ENCODE results near the gene RABGGTA. TPM values are rescaled to one million over a fixed set of nuclear protein-coding genes. Genes with fewer than 3 reads are reported as not detected.

Gene RABGGTA
- total and polyA plus RNA-seq, 2 experiments from 2014 or later = 17.6 to 20.7 TPM

DNA sequence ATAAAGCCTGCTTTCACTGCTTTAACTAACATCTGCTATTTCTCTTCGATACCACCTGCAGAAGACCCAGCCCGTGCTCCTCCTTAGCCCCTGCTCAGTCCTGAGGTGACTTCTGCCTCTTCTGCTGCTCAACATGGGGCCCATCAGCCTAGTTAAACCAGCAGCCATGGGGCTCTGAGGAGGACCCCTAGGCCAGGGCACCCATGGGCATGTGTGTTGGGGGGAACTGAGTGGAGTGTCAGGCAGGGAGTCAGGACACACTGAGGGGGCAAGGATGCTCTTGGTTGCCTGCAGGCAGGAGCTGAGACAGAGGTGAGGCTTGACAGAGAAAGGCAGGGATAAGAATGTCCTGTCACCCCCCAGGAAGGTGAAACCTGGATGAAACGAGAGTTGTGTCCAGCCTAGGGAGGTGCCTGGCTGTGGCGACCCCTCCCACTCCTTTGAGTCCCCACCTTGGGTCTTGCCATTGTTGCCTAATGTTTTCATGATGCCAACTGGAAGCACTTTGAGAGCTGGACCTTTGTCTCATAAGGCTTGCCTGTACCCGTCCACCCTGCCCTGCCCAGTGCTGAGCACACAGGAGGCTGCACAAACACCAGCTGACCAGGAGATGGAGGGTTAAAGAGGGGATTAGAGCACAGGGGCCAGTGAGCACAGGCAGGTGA lies 12.5 kb upstream of the RABGGTA start:
- no peaks in the 10 kb centered on the region; the same call in 2 of the 3 replicates for H3K36me3 Mint-ChIP-seq (ENCODE audit: low read depth)
- TF ChIP-seq STAT1 (IDR thresholded peaks at IDR 0.05; ENCODE audit: unreplicated experiment) (no peak), POLR2AphosphoS5 (IDR thresholded peaks at IDR 0.05; ENCODE audit: low read depth) (no peak)
- H3K4me1 Mint-ChIP-seq = no peaks in the 10 kb centered on the region; the same call in 2 of the 3 replicates
- H3K4me2 ChIP-seq = no peak overlapping the region
- H3K9me3 Mint-ChIP-seq = no peaks in the 10 kb centered on the region
- no peak overlapping the region for H3K4me3 ChIP-seq
- H3K27me3 ChIP-seq (ENCODE audit: insufficient read depth) = no peaks in the 10 kb centered on the region
- H3F3A ChIP-seq (replicated peaks; ENCODE audit: low read depth) = no peaks in the 10 kb centered on the region
- no peaks in the 10 kb centered on the region for H3K36me3 ChIP-seq (ENCODE audit: insufficient read depth)
- H3K27ac ChIP-seq (ENCODE audit: low read depth) = no peak overlapping the region
- no peaks in the 10 kb centered on the region for H3K79me2 ChIP-seq (replicated peaks; ENCODE audit: insufficient read depth)
- H3K4me1 ChIP-seq (ENCODE audit: insufficient read depth) = no peaks in the 10 kb centered on the region
- no peak for ATAC-seq
- no peak overlapping the region for H2AFZ ChIP-seq
- H3K27ac Mint-ChIP-seq = no peak overlapping the region
- H3K9me2 ChIP-seq (ENCODE audit: insufficient read depth) = no peaks in the 10 kb centered on the region
- no peaks in the 10 kb centered on the region; the same call in 1 of the 2 replicates for H4K20me1 ChIP-seq (replicated peaks; ENCODE audit: insufficient read depth)
- peaks cover 14% of the 10 kb centered on the region for H3K27me3 Mint-ChIP-seq (ENCODE audit: insufficient read depth, low read depth, poor library complexity)
- no peak for DNase-seq (ENCODE audit: low spot score)
- H3K4me3 Mint-ChIP-seq = no peak overlapping the region

DNA sequence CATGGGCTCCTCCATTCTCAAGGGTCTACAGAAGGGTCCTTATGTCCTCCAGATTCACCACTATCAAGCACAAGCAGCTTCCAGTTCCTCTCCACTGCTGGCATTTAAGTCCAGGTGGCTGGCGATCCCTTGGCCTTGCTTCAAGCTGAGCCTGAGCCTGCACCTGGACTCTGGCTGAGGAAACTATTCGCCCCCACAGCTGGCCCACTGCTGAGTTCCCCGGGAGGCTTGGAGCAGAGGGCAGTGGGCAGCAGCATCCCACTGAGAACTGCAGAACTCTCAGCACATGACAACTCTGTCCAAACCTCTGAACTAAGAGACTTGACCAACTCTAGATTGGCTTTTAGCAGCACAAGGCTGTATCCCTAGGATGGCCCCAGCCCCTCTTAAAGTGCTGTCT lies 11.3 kb upstream of the RABGGTA start:
- H3K4me3 ChIP-seq = no peak overlapping the region
- Mint-ChIP-seq H3K9me3 (no peaks in the 10 kb centered on the region), H3K36me3 (ENCODE audit: low read depth) (no peaks in the 10 kb centered on the region; the same call in 2 of the 3 replicates), H3K27ac (no peak overlapping the region), H3K27me3 (ENCODE audit: insufficient read depth, low read depth, poor library complexity) (peaks cover 14% of the 10 kb centered on the region), H3K4me3 (no peak overlapping the region; the same call in 2 of the 3 replicates), H3K4me1 (no peaks in the 10 kb centered on the region; the same call in 2 of the 3 replicates)
- H3K27me3 ChIP-seq (ENCODE audit: insufficient read depth) = no peaks in the 10 kb centered on the region
- H3K27ac ChIP-seq (ENCODE audit: low read depth) = no peak overlapping the region
- no peaks in the 10 kb centered on the region for H3K36me3 ChIP-seq (ENCODE audit: insufficient read depth)
- H4K20me1 ChIP-seq (replicated peaks; ENCODE audit: insufficient read depth) = no peaks in the 10 kb centered on the region; the same call in 1 of the 2 replicates
- ATAC-seq (no peak), DNase-seq (ENCODE audit: low spot score) (no peak)
- no peak overlapping the region for H2AFZ ChIP-seq
- no peak for TF ChIP-seq EZH2phosphoT487 (IDR thresholded peaks at IDR 0.05; ENCODE audit: unreplicated experiment)
- no peak for TF ChIP-seq JUNB (IDR thresholded peaks at IDR 0.05; ENCODE audit: unreplicated experiment)
- no peak for TF ChIP-seq ZNF114 (CRISPR knock-in tag; IDR thresholded peaks at IDR 0.05)
- no peak for TF ChIP-seq POLR2AphosphoS5 (IDR thresholded peaks at IDR 0.05; ENCODE audit: low read depth)
- TF ChIP-seq, protein P1, sequence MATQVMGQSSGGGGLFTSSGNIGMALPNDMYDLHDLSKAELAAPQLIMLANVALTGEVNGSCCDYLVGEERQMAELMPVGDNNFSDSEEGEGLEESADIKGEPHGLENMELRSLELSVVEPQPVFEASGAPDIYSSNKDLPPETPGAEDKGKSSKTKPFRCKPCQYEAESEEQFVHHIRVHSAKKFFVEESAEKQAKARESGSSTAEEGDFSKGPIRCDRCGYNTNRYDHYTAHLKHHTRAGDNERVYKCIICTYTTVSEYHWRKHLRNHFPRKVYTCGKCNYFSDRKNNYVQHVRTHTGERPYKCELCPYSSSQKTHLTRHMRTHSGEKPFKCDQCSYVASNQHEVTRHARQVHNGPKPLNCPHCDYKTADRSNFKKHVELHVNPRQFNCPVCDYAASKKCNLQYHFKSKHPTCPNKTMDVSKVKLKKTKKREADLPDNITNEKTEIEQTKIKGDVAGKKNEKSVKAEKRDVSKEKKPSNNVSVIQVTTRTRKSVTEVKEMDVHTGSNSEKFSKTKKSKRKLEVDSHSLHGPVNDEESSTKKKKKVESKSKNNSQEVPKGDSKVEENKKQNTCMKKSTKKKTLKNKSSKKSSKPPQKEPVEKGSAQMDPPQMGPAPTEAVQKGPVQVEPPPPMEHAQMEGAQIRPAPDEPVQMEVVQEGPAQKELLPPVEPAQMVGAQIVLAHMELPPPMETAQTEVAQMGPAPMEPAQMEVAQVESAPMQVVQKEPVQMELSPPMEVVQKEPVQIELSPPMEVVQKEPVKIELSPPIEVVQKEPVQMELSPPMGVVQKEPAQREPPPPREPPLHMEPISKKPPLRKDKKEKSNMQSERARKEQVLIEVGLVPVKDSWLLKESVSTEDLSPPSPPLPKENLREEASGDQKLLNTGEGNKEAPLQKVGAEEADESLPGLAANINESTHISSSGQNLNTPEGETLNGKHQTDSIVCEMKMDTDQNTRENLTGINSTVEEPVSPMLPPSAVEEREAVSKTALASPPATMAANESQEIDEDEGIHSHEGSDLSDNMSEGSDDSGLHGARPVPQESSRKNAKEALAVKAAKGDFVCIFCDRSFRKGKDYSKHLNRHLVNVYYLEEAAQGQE (IDR thresholded peaks at IDR 0.05; ENCODE audit: unreplicated experiment) = no peak
- TF ChIP-seq CREB1 (CRISPR knock-in tag; IDR thresholded peaks at IDR 0.05; ENCODE audit: low read depth) = no peak
- TF ChIP-seq, protein P2, sequence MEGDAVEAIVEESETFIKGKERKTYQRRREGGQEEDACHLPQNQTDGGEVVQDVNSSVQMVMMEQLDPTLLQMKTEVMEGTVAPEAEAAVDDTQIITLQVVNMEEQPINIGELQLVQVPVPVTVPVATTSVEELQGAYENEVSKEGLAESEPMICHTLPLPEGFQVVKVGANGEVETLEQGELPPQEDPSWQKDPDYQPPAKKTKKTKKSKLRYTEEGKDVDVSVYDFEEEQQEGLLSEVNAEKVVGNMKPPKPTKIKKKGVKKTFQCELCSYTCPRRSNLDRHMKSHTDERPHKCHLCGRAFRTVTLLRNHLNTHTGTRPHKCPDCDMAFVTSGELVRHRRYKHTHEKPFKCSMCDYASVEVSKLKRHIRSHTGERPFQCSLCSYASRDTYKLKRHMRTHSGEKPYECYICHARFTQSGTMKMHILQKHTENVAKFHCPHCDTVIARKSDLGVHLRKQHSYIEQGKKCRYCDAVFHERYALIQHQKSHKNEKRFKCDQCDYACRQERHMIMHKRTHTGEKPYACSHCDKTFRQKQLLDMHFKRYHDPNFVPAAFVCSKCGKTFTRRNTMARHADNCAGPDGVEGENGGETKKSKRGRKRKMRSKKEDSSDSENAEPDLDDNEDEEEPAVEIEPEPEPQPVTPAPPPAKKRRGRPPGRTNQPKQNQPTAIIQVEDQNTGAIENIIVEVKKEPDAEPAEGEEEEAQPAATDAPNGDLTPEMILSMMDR (conservative IDR thresholded peaks at IDR 0.05; ENCODE audit: low read depth in 2 of 2) = no peak
- H3F3A ChIP-seq (replicated peaks; ENCODE audit: low read depth) = no peaks in the 10 kb centered on the region
- H3K9me2 ChIP-seq (ENCODE audit: insufficient read depth) = no peaks in the 10 kb centered on the region
- no peaks in the 10 kb centered on the region for H3K4me1 ChIP-seq (ENCODE audit: insufficient read depth)
- no peak overlapping the region for H3K4me2 ChIP-seq
- no peaks in the 10 kb centered on the region for H3K79me2 ChIP-seq (replicated peaks; ENCODE audit: insufficient read depth)

All from GM23338 (cell line).